NCI-H1092 treated with DMSO at 0.1 percent for 48 hours (cell line): ENCODE data around the gene OLFML3.
A peak's percentile ranks its signal among the peaks of the same experiment; 100 is the strongest.
"Not testable (repeated sequence)": the region's sequence is repeated elsewhere in the genome, so short reads cannot be mapped to it uniquely, and the experiment has no call there.

Source experiments
- DNase-seq: peaks from one replicate; lab custom pipeline; 2025; lab: John Stamatoyannopoulos, UW

OLFML3 gene

GRCh38 chr1:113993072-113993471 is 13.8 kb downstream of the OLFML3 start:
- no peak for DNase-seq

- DNase-seq: no peak
Measured at GRCh38 chr1:113993766-113994165, 14.5 kb downstream of the OLFML3 start.

GRCh38 chr1:113995382-113995781 is 16.1 kb downstream of the OLFML3 start:
- no peak for DNase-seq

- peak; percentile 19 for DNase-seq
Measured at GRCh38 chr1:113998361-113998760, 19.1 kb downstream of the OLFML3 start.

- no peak for DNase-seq
Measured at GRCh38 chr1:113999233-113999632, 20.0 kb downstream of the OLFML3 start.

GRCh38 chr1:113999799-114000198 is 20.5 kb downstream of the OLFML3 start:
- peak; percentile 35 for DNase-seq

- no peak for DNase-seq
Measured at GRCh38 chr1:114000406-114000805, 21.1 kb downstream of the OLFML3 start.

- DNase-seq: no peak
Measured at GRCh38 chr1:114002492-114003239, 23.4 kb downstream of the OLFML3 start.

- no peak for DNase-seq
Measured at GRCh38 chr1:114003431-114003830, 24.2 kb downstream of the OLFML3 start.

GRCh38 chr1:114006825-114007224 is 27.6 kb downstream of the OLFML3 start:
- DNase-seq: not testable (repeated sequence)

GRCh38 chr1:114008480-114008941 is 29.2 kb downstream of the OLFML3 start:
- DNase-seq: no peak

GRCh38 chr1:114008993-114009392 is 29.7 kb downstream of the OLFML3 start:
- no peak for DNase-seq

- no peak for DNase-seq
Measured at GRCh38 chr1:114009393-114009792, 30.1 kb downstream of the OLFML3 start.

- DNase-seq: no peak
Measured at GRCh38 chr1:114010433-114011184, 31.3 kb downstream of the OLFML3 start.

- no peak for DNase-seq
Measured at GRCh38 chr1:114011796-114012195, 32.5 kb downstream of the OLFML3 start.

GRCh38 chr1:114015075-114015474 is 35.8 kb downstream of the OLFML3 start:
- no peak for DNase-seq

- not testable (repeated sequence) for DNase-seq
Measured at GRCh38 chr1:114019724-114020123, 40.5 kb downstream of the OLFML3 start.

- DNase-seq: peak; percentile 50
Measured at GRCh38 chr1:114021665-114022099, 42.4 kb downstream of the OLFML3 start.

GRCh38 chr1:114022877-114023276 is 43.6 kb downstream of the OLFML3 start:
- no peak for DNase-seq

GRCh38 chr1:114023377-114023776 is 44.1 kb downstream of the OLFML3 start:
- no peak for DNase-seq

GRCh38 chr1:114024049-114024448 is 44.8 kb downstream of the OLFML3 start:
- DNase-seq: no peak

GRCh38 chr1:114025609-114026401 is 46.5 kb downstream of the OLFML3 start:
- no peak for DNase-seq
